DMS 273 (cell line): ENCODE results near the gene POMT2.
"Not testable (repeated sequence)": the region's sequence is repeated elsewhere in the genome, so short reads cannot be mapped to it uniquely, and the experiment has no call there.

ENCODE experiments used
- DNase-seq: peaks from one replicate; lab custom pipeline; 2025; ENCODE audit not compliant: unreplicated experiment; lab: John Stamatoyannopoulos, UW

The POMT2 gene

DNA sequence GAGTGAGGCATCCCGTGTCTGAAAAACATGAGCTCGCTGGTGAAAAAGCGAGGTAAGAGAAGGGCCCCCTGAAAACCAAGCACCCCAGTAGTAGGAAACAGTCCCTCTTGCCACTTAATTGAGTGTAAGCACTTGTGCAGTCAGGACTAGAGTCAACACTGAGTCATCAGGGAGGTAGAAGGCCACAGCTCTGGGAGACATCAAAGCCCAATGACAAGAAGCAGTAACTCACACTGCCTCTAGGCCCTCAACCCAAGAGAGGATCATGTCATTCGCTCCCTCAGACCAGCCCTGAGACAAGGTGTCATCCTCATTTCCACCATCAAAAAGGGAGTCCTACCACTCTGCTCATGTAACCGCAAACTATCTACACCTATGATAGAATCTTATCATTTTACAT lies 17.8 kb downstream of the POMT2 start:
- DNase-seq: no peak

DNA sequence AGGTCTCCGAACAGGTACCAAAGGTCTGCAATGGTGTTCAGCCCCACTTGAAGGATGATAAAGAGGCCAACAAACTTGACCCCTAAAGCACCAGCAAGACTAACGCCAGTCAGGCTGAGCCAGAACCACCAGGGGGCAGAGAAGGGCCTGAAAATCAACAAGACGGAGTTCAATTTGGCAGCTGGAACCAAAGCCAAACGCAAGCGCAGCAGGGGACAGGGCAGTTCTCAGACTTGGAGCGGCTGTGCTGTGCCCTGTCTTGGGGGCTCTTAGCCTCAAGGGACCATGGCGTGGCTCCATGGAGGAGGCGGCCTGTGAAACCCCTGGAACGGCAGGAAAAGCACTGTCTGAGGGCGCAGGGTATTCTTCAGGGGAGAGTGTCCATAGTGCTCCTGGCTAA lies 19.6 kb downstream of the POMT2 start:
- peak; percentile 91 for DNase-seq

DNA sequence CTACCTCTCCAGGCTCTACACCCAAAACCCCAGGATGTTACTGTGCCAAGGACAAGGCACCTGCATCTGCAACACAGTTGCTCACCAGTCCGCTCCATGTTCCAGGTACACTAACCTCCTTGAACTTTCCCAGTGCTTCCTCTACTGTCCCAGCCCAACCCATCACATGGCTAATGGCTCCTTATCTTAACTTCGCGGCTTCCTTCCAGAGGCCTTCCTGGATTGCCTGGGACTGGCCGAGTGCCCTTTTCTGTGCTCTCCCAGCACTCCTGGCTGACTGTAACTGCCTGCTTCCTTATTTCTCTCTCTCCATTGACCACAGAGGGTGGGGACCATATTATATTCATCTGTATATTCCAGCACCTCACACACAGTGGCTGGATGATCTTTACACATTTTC lies 20.9 kb downstream of the POMT2 start:
- no peak for DNase-seq

DNA sequence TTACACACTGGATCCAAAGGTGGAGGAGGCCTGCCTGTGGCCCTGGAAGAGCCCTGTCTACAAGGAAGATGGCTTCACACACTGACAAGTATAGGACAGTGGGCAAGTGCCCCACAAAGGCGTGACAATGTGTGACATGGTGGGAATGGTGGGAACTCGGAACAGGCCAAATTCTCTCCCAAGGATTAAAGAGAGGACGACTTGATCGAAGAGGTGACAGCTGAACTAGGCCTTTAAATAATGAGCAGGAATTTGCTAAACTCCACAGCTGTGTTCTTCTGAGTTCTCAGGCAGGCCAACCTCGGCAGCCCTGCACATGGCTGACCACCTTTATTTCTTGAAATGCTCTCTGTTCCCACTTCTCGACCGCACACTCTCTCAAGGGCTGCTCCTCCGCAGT lies 23.8 kb downstream of the POMT2 start:
- DNase-seq: no peak

DNA sequence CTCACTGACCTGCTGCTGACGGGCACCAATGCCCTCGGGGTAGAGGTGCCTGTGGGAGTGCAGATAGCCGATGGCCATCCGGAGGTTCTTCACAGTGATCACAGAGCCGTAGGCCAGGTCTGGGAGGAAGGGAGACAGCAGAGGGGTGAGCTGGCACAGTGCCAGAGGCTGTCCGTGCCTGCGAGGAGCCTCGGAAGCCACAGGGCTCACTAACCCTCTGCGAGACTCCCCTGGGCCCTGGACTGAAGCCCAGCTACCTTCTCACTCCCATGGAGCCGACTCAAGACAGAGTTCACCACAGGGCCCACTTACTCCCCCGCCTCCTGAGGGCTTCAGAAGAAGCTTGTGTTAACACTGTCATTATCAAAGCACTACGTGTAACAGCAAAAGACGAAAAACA lies 24.5 kb downstream of the POMT2 start:
- DNase-seq: no peak

DNA sequence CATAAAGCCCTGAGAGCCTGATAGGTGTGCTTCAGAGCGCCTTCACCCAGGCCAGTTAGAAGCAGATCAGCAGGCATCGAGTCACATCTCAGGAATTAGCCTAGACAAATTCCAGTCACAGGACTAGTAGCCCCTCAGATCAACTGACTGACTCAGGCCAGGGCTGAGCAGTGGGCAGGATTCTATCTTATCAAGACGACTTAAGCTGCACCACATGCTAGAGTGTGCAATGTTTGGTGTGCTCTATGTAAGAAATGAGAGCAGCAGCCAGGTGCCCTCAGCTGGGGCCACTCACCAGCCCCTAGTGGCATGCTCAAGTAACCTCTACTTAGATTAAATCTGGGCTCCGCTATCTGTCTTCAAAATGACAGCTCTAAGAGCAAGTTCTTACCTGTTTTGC lies 30.0 kb downstream of the POMT2 start:
- peak; percentile 34 for DNase-seq

DNA sequence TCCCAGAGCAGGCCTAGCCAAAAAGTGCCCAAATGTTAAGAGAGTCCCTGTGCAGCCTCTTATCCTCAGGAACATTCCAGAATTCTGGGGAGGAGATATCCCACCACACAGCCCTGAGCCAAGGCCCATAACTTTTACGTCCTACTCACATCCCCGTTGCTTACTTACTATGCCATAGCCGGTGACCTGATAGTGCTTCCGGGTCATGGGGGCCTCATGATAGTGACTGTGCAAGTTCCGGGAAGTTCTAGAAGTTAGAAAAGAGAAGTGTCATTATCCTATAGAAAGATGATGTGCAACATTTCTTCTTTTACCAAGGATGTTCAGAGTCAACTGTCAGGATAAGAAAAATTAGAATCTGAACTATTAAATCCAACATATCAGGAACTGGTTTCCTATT lies 34.1 kb downstream of the POMT2 start:
- DNase-seq: no peak

DNA sequence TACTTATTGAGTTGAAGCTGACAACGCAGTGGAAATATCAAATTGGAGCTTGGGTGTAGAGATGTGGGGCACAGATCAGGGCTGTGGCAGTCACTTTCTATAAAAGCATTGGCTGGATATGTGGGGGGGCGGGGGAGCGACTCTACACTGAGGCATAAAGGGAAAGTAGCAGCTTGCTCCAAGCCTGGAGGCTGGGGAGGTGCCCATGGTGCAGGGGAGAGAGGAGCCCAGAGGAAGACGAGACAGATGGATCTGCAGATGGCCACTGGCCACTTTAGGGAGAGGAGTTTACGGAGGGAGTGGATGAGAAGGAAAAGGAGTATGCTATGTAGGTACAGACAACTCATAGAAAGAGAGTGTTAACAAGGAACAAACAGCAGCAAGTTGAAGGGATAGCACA lies 36.2 kb downstream of the POMT2 start:
- DNase-seq: peak; percentile 97

DNA sequence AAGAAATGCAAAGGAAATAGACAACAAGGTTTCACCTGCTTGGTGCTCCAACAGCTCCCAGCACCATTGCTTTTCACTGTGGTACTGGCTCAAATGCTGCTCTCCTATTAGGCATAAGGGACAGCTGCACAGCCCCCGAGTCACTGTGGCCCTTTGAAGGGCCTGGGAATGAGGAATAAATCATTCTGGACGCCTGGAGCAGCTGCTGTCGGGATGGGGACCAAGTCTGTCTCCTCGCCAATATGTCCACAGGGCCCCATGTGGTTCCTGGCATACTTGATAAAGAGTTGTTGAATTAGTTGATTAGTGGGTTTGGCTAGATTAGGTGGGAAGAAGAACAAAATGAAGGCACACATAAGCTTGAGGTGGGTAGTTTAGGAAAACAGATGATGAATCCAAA lies 36.6 kb downstream of the POMT2 start:
- peak; percentile 84 for DNase-seq

DNA sequence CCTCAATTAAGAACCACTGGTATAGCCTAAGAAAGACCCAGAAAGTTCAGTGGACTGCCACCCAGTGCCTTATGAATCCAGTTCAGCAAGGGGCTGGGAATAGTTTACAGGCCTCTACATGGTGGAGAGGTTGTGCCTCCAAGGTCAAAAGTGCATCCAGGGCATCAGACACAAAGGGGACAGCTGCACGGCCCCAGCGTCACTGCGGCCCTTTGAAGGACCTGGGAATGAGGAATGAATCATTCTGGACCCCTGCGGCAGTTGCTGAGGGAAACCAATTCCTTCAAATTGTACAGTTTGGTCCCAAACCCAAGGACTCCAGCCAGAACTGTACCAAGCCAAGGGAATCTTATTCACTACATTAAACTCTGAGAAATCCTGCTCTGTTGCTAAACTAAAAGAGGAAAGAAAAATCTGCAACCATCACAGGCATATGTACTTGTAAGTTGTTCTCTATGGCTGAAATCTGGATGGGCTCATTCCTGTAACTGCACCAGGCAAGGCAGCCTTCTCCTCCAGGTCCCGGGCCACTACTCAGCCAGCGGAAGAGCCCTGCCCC lies 38.8 kb downstream of the POMT2 start:
- DNase-seq: no peak

DNA sequence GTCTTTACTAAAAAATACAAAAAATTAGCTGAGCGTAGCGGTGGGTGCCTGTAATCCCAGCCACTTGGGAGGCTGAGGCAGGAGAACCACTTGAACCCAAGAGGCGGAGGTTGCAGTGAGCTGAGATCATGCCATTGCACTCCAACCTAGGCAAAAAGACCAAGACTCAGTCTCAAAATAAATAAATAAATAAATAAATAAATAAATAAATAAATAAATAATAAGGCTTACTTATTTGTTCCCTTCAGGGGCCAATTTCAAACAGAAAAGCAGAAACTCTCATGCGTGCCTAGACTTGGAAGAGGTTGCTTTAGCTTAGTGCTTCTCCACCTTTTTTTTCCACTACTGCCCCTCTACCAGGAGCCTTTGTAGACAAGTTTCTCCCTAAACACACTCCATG lies 39.8 kb downstream of the POMT2 start:
- not testable (repeated sequence) for DNase-seq

DNA sequence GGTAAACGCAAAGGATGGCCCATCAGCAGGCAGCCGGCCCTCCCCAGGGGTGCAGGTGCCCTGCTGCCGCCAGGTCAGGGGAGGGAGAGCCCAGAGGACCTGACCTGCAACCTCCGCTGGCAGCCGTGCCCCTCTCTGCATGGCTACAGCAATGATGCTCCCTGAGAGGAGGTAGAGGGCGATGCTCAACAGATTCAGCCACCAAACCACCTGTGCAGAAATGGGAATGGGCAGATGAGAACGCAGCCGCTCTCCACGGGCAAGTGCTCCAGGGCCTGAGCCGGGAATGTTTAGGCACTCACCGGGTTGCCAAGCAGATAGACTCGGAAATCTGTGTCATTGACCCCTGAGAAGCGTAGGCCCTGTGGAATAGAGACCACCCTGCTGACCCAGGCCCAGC lies 41.0 kb downstream of the POMT2 start:
- no peak for DNase-seq

DNA sequence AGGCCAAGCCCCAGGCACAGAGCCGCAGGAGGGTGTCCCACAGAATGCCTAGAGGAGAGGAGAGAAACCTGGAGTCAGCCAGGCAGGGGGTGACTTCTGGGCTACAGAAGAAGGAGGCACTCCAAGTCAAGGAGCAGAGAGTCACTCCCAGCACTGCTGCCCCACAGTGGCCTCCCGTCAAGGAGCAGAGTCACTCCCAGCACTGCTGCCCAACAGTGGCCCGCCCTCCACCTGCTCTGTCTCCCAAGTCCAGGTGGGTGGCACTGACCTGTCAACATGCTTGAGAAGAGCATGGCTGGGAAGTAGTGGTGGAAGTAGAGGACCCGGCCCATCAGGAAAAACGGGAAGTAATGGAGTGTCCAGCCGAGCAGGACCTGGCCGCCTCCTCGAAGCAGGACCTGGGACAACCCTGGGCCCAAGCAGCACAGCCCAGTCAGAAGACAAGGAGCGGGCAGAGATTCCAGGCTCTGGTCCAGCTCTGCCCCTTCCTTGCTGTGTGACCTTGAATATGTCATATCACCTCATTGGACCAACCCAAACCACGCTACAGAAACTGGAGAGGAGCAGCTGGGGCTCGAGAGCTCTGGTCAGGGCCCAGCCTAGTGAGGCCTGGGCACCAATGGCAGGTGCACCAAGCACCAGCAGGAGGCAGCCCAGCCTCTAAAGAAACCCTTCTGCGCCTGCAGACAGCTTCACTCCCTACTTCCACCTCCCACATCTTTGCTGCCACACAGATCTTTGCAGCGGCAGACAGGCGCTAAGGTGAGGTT lies 42.0 kb downstream of the POMT2 start:
- DNase-seq: no peak

DNA sequence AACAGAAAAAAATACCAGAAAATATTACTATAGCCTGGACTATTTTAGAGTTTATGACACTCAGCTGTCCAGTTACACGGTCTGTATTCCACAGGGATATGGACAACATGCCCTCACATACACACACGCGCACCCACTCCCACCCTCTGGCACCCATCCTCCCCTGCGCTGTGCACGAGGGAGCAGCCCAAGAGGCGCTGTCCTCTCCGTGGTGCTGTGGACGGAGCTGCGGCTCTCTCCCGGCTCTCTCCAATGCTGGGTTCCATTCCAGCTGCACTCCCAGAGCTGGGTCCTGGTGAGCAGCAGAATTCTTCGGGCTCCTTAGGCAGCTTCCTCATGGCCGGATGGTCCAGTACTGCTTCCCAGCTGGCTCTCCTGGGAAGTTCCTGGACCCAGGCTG lies 43.7 kb downstream of the POMT2 start:
- no peak for DNase-seq

DNA sequence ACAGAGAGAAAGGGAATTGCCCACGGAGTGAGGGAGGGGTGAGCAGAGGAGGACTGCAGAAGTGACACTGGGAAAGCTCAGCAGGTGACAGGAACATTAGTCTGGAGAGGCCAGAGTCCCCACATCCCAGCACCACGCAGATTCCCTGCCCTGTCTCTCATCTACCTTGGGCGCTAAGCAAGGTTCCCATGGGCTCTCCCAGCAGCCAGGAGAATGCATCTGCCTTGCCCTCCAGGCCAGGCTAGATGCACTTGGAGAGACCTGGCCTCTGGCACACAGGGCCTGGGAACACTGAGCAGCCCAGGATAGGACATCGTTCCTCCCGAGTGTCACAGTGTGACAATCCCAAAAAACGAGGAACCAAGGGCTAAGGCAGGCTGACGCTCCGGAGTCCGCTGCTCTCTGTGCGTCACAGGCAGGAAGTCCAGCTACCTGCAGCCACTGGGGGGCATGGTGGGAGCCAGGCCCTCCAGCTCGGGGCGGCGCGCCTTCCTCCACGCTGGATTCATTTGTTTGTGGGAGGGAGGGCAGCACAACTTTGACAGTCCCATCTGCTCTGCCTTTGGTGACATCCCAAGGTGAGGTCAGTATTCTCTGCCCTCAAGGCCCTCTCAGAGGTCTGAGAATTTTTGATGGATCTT lies 44.3 kb downstream of the POMT2 start:
- no peak for DNase-seq

DNA sequence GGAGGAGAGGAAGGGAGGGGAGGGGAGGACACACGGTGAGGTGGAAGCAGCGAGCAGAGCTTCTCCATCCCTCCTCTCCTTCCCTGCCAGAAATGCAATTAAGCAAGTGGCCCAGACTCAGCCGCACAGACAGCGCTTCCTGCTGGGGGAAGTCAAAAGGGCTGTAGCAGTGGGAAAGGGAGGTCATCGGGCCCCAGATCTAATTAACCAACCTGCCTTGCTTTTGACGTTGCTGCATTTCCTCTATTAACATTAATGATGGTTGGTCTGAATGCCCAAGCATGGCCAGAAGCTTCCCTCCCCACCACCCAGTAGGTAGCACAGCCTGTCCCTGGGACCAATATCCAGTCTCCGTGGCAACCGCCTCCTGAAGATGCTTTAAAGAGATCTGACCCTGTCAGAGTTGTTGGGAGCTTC lies 45.1 kb downstream of the POMT2 start:
- peak; percentile 73 for DNase-seq

DNA sequence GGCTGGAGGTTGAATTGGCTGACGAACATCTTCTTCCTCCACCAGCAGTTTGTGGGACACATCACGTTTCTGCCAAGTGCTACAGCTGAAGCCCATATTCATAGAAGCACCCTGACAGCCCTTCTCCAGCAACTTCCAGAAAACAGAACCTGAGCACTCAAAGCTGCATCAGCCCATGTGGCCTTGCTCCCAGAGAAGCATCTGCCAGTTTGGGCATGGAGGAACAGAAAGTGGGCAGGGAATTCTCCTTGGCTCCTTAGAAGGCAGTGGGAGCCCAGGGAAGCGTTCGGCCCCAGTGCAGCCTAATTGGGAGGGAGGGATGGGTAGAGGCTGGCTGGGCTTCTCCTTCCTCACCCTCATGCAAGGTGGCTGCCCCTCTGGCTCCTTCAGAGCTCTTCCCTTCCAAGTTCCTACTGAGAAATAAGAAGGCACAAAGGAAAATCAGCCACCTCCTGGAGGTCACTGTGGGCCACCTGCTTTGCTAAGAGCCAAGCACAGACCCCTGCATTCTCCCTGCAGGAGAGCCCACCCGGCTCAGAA lies 45.6 kb downstream of the POMT2 start:
- DNase-seq: peak; percentile 54

DNA sequence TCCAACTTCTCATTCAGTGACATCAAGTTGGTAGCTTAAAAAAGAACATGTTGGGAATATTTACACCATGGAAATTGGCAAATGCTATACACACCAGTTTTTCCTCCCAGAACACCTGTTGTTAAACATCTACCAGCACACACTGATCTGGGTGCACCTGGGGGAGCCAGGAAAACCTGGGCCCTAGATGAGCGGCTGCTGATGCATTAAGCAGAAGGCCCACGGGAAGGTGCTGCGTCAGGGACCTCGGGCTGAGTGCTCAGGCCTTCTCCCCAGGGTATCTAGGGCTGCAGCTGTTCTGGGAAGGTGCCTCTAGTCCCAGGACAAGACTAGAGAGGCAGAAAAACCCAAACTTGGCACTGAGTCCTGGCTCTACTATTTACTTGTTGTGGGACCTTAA lies 46.9 kb downstream of the POMT2 start:
- DNase-seq: no peak

DNA sequence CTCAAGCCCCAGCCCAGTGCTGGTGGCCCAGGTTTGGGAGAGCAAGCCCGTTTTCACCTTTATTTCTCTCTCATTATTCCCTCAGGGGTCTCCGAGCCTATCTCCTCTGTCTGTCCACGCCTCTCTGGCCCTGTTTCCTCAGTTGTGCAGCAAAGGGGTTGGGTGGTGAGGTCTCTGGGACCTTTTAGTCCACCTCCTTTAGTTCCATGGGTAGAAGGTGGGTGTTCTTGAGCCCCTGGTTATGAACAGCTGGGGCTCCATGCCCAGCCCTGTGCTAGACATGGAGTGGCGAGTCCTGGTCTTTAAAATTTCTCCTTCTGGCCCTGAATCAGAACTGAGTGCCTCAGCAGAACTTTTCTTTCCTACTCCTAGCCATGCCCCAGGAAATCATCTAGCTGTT lies 48.4 kb downstream of the POMT2 start:
- no peak for DNase-seq

DNA sequence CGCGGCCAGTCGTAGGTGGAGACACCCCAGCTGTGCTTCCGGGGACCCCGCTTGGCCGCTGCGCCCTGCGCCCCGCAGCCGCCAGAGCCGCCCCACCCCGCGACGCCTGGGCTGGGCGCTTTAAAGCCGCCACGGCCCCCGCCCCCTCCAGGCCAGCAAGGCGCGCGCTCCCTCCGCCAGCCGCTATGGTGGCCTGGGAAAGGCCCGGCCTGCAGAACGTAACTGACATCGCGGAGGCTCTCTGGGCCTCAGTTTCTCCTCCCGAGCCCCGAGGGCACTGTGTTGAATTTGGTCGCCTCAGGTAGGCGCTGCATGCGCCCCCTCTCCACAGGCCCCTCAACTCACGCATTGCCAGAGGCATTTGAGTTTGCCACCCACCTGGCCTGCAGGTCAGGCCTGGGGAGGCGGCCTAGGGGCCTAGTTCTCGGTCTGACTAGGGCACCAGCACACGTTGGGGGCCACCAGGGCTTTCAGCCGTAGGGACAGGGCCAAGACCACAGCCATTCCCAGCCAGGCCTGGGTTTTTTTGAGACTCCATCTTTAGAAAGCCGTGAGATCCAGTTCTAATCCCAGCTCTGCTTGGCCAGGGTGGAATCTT lies 49.5 kb downstream of the POMT2 start, which contains the start of gene NGB:
Gene NGB (minus strand): TSS at position 94 of the 598 bp plus-strand sequence. CDS start 269 bp downstream, outside the sequence.
- DNase-seq: no peak

DNA sequence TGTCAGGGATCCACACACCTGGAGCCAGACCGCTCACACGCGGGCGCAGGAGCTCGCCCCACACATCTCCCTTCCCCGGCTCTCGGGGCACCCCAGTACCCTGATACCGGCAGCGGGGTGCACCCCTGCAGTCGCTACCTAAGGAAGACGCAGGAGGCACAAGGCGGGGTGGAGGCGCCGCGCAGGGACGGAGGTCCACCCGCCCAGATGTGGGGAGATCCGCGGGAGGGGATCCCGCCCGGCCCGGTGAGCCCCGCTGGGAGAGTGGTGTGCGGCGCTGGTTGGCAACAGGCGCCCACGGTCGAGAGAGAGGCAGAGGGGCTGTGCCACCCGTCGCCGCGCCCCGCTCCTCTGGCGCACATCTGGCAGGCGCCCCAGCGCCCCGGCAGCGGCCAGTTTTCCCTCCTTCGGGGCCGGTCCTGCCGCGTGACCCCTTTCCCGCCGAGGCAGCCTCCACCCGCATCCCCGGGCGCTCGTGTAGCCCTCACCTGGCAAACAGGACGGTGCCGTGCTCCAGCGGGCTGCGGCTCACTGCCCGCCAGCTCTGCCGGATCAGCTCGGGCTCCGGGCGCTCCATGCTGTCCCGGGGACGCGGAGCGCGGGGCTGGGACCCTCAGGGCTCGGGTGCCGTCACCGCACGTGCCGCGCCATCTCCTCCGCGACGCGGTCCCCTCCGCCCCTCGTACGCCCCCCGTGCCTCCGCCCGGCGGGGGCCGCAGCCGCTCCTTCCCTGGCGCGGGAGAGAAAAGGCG lies 50.1 kb downstream of the POMT2 start:
- peak; percentile 63 for DNase-seq
